Astrocyte (in vitro differentiated cells and primary cell): ENCODE measurements around the gene CERK. TPM values are rescaled to one million over a fixed set of nuclear protein-coding genes. Genes with fewer than 3 reads are reported as not detected.

Experiments used
- DNase-seq: peaks from one replicate; pipeline ENCODE4 v3.0.0-alpha.2; 2010; ENCODE audit warnings: low read depth
- FAIRE-seq: peaks from 2 replicates; lab custom pipeline; 2011; peaks lifted over from hg19 to GRCh38; lab: Jason Lieb, UNC
- H2AFZ ChIP-seq: 2 replicates; pipeline ENCODE4 v1.6.0; 2012; ENCODE audit warnings: low read depth, low read length, inconsistent platforms
- H3K27ac ChIP-seq: 2 replicates; pipeline ENCODE4 v1.5.1; 2011; ENCODE audit warnings: low read depth, low read length, inconsistent platforms
- H3K27me3 ChIP-seq: 2 replicates; pipeline ENCODE4 v1.6.0; 2011; ENCODE audit warnings: low read length, inconsistent platforms; ENCODE audit not compliant: insufficient read depth
- H3K36me3 ChIP-seq: 2 replicates; pipeline ENCODE4 v1.5.1; 2011; ENCODE audit warnings: low read length, inconsistent platforms; ENCODE audit not compliant: insufficient read depth
- H3K4me1 ChIP-seq: 2 replicates; pipeline ENCODE4 v1.5.1; 2011; ENCODE audit warnings: low read length, inconsistent platforms; ENCODE audit not compliant: insufficient read depth
- H3K4me2 ChIP-seq: 2 replicates; pipeline ENCODE4 v1.6.0; 2012; ENCODE audit warnings: low read length, inconsistent platforms
- H3K4me3 ChIP-seq: 2 replicates; pipeline ENCODE4 v1.5.1; 2011; ENCODE audit warnings: low read depth, mild to moderate bottlenecking, low read length, inconsistent platforms; ENCODE audit not compliant: insufficient read depth
- H3K79me2 ChIP-seq: 2 replicates; pipeline ENCODE4 v1.6.0; 2012; ENCODE audit warnings: mild to moderate bottlenecking, low read length, inconsistent platforms; ENCODE audit not compliant: insufficient read depth
- H3K9ac ChIP-seq: 2 replicates; pipeline ENCODE4 v1.6.0; 2012; ENCODE audit warnings: mild to moderate bottlenecking, low read length, inconsistent platforms
- H3K9me3 ChIP-seq: 2 replicates; pipeline ENCODE4 v1.5.1; 2012; ENCODE audit warnings: low read depth, mild to moderate bottlenecking, low read length, inconsistent platforms; ENCODE audit not compliant: insufficient read depth
- H4K20me1 ChIP-seq: 2 replicates; pipeline ENCODE4 v1.6.0; 2012; ENCODE audit warnings: low read length, inconsistent platforms; ENCODE audit not compliant: insufficient read depth
- H3K27ac Mint-ChIP-seq: one replicate; pipeline ENCODE4 v1.8.0; 2021; ENCODE audit warnings: mild to moderate bottlenecking, mixed read lengths; ENCODE audit not compliant: unreplicated experiment
- H3K27me3 Mint-ChIP-seq: one replicate; pipeline ENCODE4 v1.8.0; 2021; ENCODE audit warnings: low read depth, mixed read lengths; ENCODE audit not compliant: unreplicated experiment
- H3K36me3 Mint-ChIP-seq: one replicate; pipeline ENCODE4 v1.8.0; 2021; ENCODE audit warnings: low read depth, mixed read lengths; ENCODE audit not compliant: unreplicated experiment
- H3K4me1 Mint-ChIP-seq: one replicate; pipeline ENCODE4 v1.8.0; 2021; ENCODE audit warnings: low read depth, mixed read lengths; ENCODE audit not compliant: unreplicated experiment
- H3K4me3 Mint-ChIP-seq: one replicate; pipeline ENCODE4 v1.8.0; 2021; ENCODE audit warnings: mild to moderate bottlenecking, moderate library complexity, mixed read lengths; ENCODE audit not compliant: unreplicated experiment
- H3K9me3 Mint-ChIP-seq: one replicate; pipeline ENCODE4 v1.8.0; 2021; ENCODE audit warnings: mild to moderate bottlenecking, mixed read lengths; ENCODE audit not compliant: unreplicated experiment
- CTCF ChIP-seq: IDR thresholded peaks from 2 replicates; pipeline ENCODE4 v1.5.1; 2011; ENCODE audit warnings: low read depth, mild to moderate bottlenecking, inconsistent platforms, low read length, moderate library complexity; ENCODE audit not compliant: insufficient read depth
- EZH2 ChIP-seq: IDR thresholded peaks from 2 replicates; pipeline ENCODE4 v1.6.1; 2012; ENCODE audit warnings: mild to moderate bottlenecking, low read length, inconsistent platforms; ENCODE audit not compliant: insufficient read depth
- total RNA-seq: library from RNA; stranded (reverse); gene quantifications from 2 replicates; pipeline ENCODE4 v1.2.1, GENCODE V29; 2021

CERK gene
- total RNA-seq, 1 donor from 2014 or later: 23.2 TPM

- no peaks in the 10 kb centered on the region for H3K79me2 ChIP-seq
- Mint-ChIP-seq H3K4me1 (peaks cover 2% of the 10 kb centered on the region), H3K36me3 (peaks cover 6% of the 10 kb centered on the region), H3K27ac (peak overlapping the region; percentile 53), H3K4me3 (no peak overlapping the region), H3K27me3 (peaks cover 3% of the 10 kb centered on the region), H3K9me3 (peaks cover 2% of the 10 kb centered on the region)
- H3K4me3 ChIP-seq: no peak overlapping the region
- peaks cover 4% of the 10 kb centered on the region for H3K4me1 ChIP-seq
- H3K4me2 ChIP-seq: no peak overlapping the region
- H4K20me1 ChIP-seq: peaks cover 36% of the 10 kb centered on the region
- H3K36me3 ChIP-seq: no peaks in the 10 kb centered on the region
- no peak overlapping the region for H3K27ac ChIP-seq
- no peak overlapping the region for H3K9ac ChIP-seq
- no peaks in the 10 kb centered on the region for H3K27me3 ChIP-seq
- TF ChIP-seq EZH2 (no peak), CTCF (no peak)
- DNase-seq (no peak), FAIRE-seq (no peak)
- no peaks in the 10 kb centered on the region for H3K9me3 ChIP-seq
- no peak overlapping the region for H2AFZ ChIP-seq
Observed at GRCh38 chr22:46660604-46661201, 77.3 kb downstream of the CERK start.

- Histone ChIP-seq H3K4me3 (no peak overlapping the region), H3K36me3 (no peaks in the 10 kb centered on the region), H3K9me3 (no peaks in the 10 kb centered on the region), H3K79me2 (no peaks in the 10 kb centered on the region), H3K9ac (no peak overlapping the region), H4K20me1 (peaks cover 38% of the 10 kb centered on the region), H3K4me2 (no peak overlapping the region), H3K27me3 (no peaks in the 10 kb centered on the region), H2AFZ (no peak overlapping the region), H3K27ac (no peak overlapping the region), H3K4me1 (peaks cover 4% of the 10 kb centered on the region)
- Mint-ChIP-seq H3K4me3 (no peak overlapping the region), H3K4me1 (peaks cover 2% of the 10 kb centered on the region), H3K9me3 (peaks cover 2% of the 10 kb centered on the region), H3K36me3 (peaks cover 6% of the 10 kb centered on the region), H3K27me3 (peaks cover 3% of the 10 kb centered on the region), H3K27ac (no peak overlapping the region)
- no peak for DNase-seq
- FAIRE-seq: no peak
- TF ChIP-seq EZH2 (no peak), CTCF (no peak)
Observed at GRCh38 chr22:46659791-46660186, 78.3 kb downstream of the CERK start.

GRCh38 chr22:46659059-46659790 is 78.8 kb downstream of the CERK start:
- no peak overlapping the region for H3K4me3 Mint-ChIP-seq
- Histone ChIP-seq H2AFZ (no peak overlapping the region), H3K4me1 (peaks cover 4% of the 10 kb centered on the region), H3K36me3 (no peaks in the 10 kb centered on the region), H4K20me1 (peaks cover 44% of the 10 kb centered on the region), H3K27me3 (no peaks in the 10 kb centered on the region), H3K9ac (no peak overlapping the region), H3K27ac (no peak overlapping the region), H3K9me3 (no peaks in the 10 kb centered on the region), H3K4me2 (no peak overlapping the region), H3K79me2 (no peaks in the 10 kb centered on the region), H3K4me3 (no peak overlapping the region)
- FAIRE-seq (no peak), DNase-seq (no peak)
- peaks cover 3% of the 10 kb centered on the region for H3K27me3 Mint-ChIP-seq
- H3K4me1 Mint-ChIP-seq: peaks cover 2% of the 10 kb centered on the region
- peaks cover 6% of the 10 kb centered on the region for H3K36me3 Mint-ChIP-seq
- peaks cover 2% of the 10 kb centered on the region for H3K9me3 Mint-ChIP-seq
- no peak for TF ChIP-seq EZH2
- no peak overlapping the region for H3K27ac Mint-ChIP-seq
